SK-N-SH treated with all-trans-retinoic acid at 6 μM for 48 hours (cell line): ENCODE measurements around the gene B3GLCT.

Experiments
- ATAC-seq: fragments of 200-7000 bp; cut with Tn5 transposase; 3 replicates; pipeline ENCODE4 v1.9.1; 2020; ENCODE audit warnings: mild to moderate bottlenecking, moderate library complexity
- ARNTL ChIP-seq: fragments of 450-650 bp; formaldehyde crosslinking; IDR thresholded peaks from 2 replicates; pipeline ENCODE4 v1.5.0; 2020; ENCODE audit warnings: low read depth, mild to moderate bottlenecking, moderate library complexity, borderline replicate concordance
- BACH2 ChIP-seq: fragments of 250-450 bp; sonication (Bioruptor Pico); IDR thresholded peaks from 2 replicates; pipeline ENCODE4 v1.9.0; 2021; ENCODE audit warnings: mild to moderate bottlenecking, borderline replicate concordance
- CSDC2 ChIP-seq: fragments of 250-450 bp; sonication (Bioruptor Pico); IDR thresholded peaks from 2 replicates; pipeline ENCODE4 v1.5.0; 2020; ENCODE audit warnings: mild to moderate bottlenecking, moderate library complexity
- ESRRG ChIP-seq: fragments of 250-450 bp; sonication (Bioruptor Pico); IDR thresholded peaks from 2 replicates; pipeline ENCODE4 v1.6.1; 2021; ENCODE audit warnings: mild to moderate bottlenecking
- GLIS3 ChIP-seq: fragments of 250-450 bp; sonication (Bioruptor Pico); IDR thresholded peaks from 2 replicates; pipeline ENCODE4 v1.5.0; 2020; ENCODE audit warnings: mild to moderate bottlenecking, moderate library complexity
- ISL1 ChIP-seq: fragments of 250-450 bp; sonication (Bioruptor Pico); IDR thresholded peaks from 2 replicates; pipeline ENCODE4 v2.1.2; 2022; ENCODE audit warnings: mild to moderate bottlenecking, moderate library complexity
- OSR1 ChIP-seq: fragments of 250-450 bp; sonication (Bioruptor Pico); IDR thresholded peaks from 2 replicates; pipeline ENCODE4 v1.8.0; 2022; ENCODE audit warnings: moderate library complexity, mild to moderate bottlenecking, inconsistent platforms
- PPARA ChIP-seq: fragments of 250-450 bp; sonication (Bioruptor Pico); IDR thresholded peaks from 2 replicates; pipeline ENCODE4 v1.5.0; 2020; ENCODE audit warnings: mild to moderate bottlenecking, borderline replicate concordance
- RARB ChIP-seq: fragments of 250-450 bp; sonication (Bioruptor Pico); IDR thresholded peaks from 2 replicates; pipeline ENCODE4 v1.8.0; 2021; ENCODE audit warnings: mild to moderate bottlenecking, moderate library complexity
- SNAI2 ChIP-seq: fragments of 250-450 bp; sonication (Bioruptor Pico); IDR thresholded peaks from 2 replicates; pipeline ENCODE4 v1.5.0; 2020; ENCODE audit warnings: mild to moderate bottlenecking, moderate library complexity
- TCF4 ChIP-seq: fragments of 250-450 bp; sonication (Bioruptor Pico); IDR thresholded peaks from 2 replicates; pipeline ENCODE4 v1.8.0; 2021; ENCODE audit warnings: mild to moderate bottlenecking, moderate library complexity, borderline replicate concordance
- TSHZ2 ChIP-seq: fragments of 250-450 bp; sonication (Bioruptor Pico); IDR thresholded peaks from 2 replicates; pipeline ENCODE4 v1.5.0; 2020; ENCODE audit warnings: mild to moderate bottlenecking, moderate library complexity
- ZC3H10 ChIP-seq: fragments of 250-450 bp; sonication (Bioruptor Pico); IDR thresholded peaks from 2 replicates; pipeline ENCODE4 v1.5.1; 2021; ENCODE audit warnings: mild to moderate bottlenecking, moderate library complexity
- ZFP3 ChIP-seq: fragments of 250-450 bp; sonication (Bioruptor Pico); IDR thresholded peaks from 2 replicates; pipeline ENCODE4 v1.5.0; 2020; ENCODE audit warnings: mild to moderate bottlenecking, moderate library complexity
- ZNF565 ChIP-seq: fragments of 450-650 bp; formaldehyde crosslinking; conservative IDR thresholded peaks from 2 replicates; pipeline ENCODE4 v1.5.0; 2020; ENCODE audit warnings: low read depth, mild to moderate bottlenecking, moderate library complexity
- ZNF70 ChIP-seq: fragments of 450-650 bp; formaldehyde crosslinking; IDR thresholded peaks from 2 replicates; pipeline ENCODE4 v1.5.0; 2020; ENCODE audit warnings: mild to moderate bottlenecking, moderate library complexity
- ZNF8 ChIP-seq: fragments of 450-650 bp; formaldehyde crosslinking; IDR thresholded peaks from 2 replicates; pipeline ENCODE4 v1.5.0; 2020; ENCODE audit warnings: mild to moderate bottlenecking, moderate library complexity
- TF ChIP-seq, protein P1 (sequence below): fragments of 250-450 bp; sonication (Bioruptor Pico); IDR thresholded peaks from 2 replicates; pipeline ENCODE4 v1.8.0; 2021; ENCODE audit warnings: low read depth, mild to moderate bottlenecking, moderate library complexity, borderline replicate concordance
- TF ChIP-seq, protein P2 (sequence below): fragments of 250-450 bp; sonication (Bioruptor Pico); IDR thresholded peaks from 2 replicates; pipeline ENCODE4 v1.5.1; 2020; ENCODE audit warnings: low read depth, mild to moderate bottlenecking, moderate library complexity
- TF ChIP-seq, protein P3 (sequence below): fragments of 250-450 bp; sonication (Bioruptor Pico); IDR thresholded peaks from 2 replicates; pipeline ENCODE4 v1.8.0; 2020; ENCODE audit warnings: mild to moderate bottlenecking, moderate library complexity, borderline replicate concordance
- TF ChIP-seq, protein P4 (sequence below): fragments of 250-450 bp; sonication (Bioruptor Pico); IDR thresholded peaks from 2 replicates; pipeline ENCODE4 v1.5.1; 2021; ENCODE audit warnings: mild to moderate bottlenecking, moderate library complexity

Gene B3GLCT

GRCh38 chr13:31192306-31192705, 7.5 kb upstream of the B3GLCT start:
- TF ChIP-seq, protein P1, sequence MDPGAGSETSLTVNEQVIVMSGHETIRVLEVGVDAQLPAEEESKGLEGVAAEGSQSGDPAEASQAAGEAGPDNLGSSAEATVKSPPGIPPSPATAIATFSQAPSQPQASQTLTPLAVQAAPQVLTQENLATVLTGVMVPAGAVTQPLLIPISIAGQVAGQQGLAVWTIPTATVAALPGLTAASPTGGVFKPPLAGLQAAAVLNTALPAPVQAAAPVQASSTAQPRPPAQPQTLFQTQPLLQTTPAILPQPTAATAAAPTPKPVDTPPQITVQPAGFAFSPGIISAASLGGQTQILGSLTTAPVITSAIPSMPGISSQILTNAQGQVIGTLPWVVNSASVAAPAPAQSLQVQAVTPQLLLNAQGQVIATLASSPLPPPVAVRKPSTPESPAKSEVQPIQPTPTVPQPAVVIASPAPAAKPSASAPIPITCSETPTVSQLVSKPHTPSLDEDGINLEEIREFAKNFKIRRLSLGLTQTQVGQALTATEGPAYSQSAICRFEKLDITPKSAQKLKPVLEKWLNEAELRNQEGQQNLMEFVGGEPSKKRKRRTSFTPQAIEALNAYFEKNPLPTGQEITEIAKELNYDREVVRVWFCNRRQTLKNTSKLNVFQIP (CRISPR knock-in tag): no peak
- no peak for TF ChIP-seq ZC3H10 (CRISPR knock-in tag)
- TF ChIP-seq GLIS3 (CRISPR knock-in tag): no peak
- TF ChIP-seq, protein P2, sequence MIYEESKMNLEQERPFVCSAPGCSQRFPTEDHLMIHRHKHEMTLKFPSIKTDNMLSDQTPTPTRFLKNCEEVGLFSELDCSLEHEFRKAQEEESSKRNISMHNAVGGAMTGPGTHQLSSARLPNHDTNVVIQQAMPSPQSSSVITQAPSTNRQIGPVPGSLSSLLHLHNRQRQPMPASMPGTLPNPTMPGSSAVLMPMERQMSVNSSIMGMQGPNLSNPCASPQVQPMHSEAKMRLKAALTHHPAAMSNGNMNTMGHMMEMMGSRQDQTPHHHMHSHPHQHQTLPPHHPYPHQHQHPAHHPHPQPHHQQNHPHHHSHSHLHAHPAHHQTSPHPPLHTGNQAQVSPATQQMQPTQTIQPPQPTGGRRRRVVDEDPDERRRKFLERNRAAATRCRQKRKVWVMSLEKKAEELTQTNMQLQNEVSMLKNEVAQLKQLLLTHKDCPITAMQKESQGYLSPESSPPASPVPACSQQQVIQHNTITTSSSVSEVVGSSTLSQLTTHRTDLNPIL: no peak
- TF ChIP-seq TSHZ2 (CRISPR knock-in tag): no peak
- no peak for TF ChIP-seq OSR1 (CRISPR knock-in tag)
- ATAC-seq: no peak

DNA sequence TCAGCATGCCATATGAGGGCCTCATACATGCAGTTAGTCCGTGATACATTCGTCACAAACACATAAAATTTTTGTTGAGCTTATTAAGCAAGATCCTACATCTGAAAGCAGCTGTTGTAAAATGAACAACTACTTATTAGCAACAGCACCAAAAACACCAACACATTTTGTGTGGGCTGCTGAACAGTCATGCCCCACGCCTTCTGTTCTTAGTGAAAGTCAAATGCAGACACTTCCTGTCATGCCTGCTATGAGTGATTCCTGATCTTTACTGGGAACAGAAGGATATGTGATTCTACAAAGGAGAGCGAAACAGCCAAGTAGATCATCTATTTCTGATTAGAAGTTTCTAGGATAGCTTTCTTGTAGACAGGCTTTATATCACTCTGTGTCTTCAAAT, 4.2 kb upstream of the B3GLCT start:
- TF ChIP-seq RARB (CRISPR knock-in tag) (no peak), ZNF70 (CRISPR knock-in tag) (no peak), ARNTL (CRISPR knock-in tag) (no peak), TCF4 (CRISPR knock-in tag) (no peak), ZFP3 (CRISPR knock-in tag) (no peak), GLIS3 (CRISPR knock-in tag) (no peak), CSDC2 (CRISPR knock-in tag) (no peak), ZNF565 (CRISPR knock-in tag) (no peak), ESRRG (CRISPR knock-in tag) (no peak), ZNF8 (CRISPR knock-in tag) (no peak), PPARA (CRISPR knock-in tag) (no peak), OSR1 (CRISPR knock-in tag) (no peak)
- TF ChIP-seq, protein P3, sequence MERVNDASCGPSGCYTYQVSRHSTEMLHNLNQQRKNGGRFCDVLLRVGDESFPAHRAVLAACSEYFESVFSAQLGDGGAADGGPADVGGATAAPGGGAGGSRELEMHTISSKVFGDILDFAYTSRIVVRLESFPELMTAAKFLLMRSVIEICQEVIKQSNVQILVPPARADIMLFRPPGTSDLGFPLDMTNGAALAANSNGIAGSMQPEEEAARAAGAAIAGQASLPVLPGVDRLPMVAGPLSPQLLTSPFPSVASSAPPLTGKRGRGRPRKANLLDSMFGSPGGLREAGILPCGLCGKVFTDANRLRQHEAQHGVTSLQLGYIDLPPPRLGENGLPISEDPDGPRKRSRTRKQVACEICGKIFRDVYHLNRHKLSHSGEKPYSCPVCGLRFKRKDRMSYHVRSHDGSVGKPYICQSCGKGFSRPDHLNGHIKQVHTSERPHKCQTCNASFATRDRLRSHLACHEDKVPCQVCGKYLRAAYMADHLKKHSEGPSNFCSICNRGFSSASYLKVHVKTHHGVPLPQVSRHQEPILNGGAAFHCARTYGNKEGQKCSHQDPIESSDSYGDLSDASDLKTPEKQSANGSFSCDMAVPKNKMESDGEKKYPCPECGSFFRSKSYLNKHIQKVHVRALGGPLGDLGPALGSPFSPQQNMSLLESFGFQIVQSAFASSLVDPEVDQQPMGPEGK (CRISPR knock-in tag): no peak
- TF ChIP-seq, all 23 proteins: peak for 0
- no peak for ATAC-seq

DNA sequence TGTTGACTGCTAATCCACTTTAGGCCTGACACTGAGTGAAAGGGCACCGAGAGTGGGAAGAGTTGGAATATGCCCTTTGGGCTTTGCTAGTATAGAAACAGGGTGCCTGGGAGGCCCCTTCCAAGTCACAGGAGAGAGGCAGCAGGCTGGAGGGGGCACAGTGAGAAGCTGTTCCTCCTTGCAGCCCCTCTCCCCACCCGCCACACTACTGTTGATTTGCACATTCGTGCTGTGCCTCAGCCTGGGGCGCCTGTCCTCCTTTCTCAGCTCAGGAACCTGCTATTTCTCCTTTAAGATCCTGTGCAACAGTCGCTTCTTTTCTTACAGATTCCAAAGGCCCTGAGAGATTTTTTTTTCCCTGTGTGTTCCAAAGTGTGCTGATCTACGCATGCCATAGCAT, 2.8 kb upstream of the B3GLCT start:
- no peak for ATAC-seq
- TF ChIP-seq, protein P4, sequence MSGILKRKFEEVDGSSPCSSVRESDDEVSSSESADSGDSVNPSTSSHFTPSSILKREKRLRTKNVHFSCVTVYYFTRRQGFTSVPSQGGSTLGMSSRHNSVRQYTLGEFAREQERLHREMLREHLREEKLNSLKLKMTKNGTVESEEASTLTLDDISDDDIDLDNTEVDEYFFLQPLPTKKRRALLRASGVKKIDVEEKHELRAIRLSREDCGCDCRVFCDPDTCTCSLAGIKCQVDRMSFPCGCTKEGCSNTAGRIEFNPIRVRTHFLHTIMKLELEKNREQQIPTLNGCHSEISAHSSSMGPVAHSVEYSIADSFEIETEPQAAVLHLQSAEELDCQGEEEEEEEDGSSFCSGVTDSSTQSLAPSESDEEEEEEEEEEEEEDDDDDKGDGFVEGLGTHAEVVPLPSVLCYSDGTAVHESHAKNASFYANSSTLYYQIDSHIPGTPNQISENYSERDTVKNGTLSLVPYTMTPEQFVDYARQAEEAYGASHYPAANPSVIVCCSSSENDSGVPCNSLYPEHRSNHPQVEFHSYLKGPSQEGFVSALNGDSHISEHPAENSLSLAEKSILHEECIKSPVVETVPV (CRISPR knock-in tag): no peak
- TF ChIP-seq BACH2: no peak
- no peak for TF ChIP-seq ZNF70 (CRISPR knock-in tag)
- TF ChIP-seq, protein P2: no peak
- no peak for TF ChIP-seq ISL1 (CRISPR knock-in tag)
- TF ChIP-seq TSHZ2 (CRISPR knock-in tag): no peak
- TF ChIP-seq ZFP3 (CRISPR knock-in tag): no peak
- TF ChIP-seq GLIS3 (CRISPR knock-in tag): no peak
- TF ChIP-seq SNAI2 (CRISPR knock-in tag): no peak
